ENCODE results near the gene LRTM1. TPM values are rescaled to one million over a fixed set of nuclear protein-coding genes. Genes with fewer than 3 reads are reported as not detected.

The LRTM1 gene
- polyA plus RNA-seq, 1 experiment: not detected

- POLR2A ChIA-PET: no interaction called here
- no peak for DNase-seq (ENCODE audit: low read depth)
- TF ChIP-seq, protein P1, sequence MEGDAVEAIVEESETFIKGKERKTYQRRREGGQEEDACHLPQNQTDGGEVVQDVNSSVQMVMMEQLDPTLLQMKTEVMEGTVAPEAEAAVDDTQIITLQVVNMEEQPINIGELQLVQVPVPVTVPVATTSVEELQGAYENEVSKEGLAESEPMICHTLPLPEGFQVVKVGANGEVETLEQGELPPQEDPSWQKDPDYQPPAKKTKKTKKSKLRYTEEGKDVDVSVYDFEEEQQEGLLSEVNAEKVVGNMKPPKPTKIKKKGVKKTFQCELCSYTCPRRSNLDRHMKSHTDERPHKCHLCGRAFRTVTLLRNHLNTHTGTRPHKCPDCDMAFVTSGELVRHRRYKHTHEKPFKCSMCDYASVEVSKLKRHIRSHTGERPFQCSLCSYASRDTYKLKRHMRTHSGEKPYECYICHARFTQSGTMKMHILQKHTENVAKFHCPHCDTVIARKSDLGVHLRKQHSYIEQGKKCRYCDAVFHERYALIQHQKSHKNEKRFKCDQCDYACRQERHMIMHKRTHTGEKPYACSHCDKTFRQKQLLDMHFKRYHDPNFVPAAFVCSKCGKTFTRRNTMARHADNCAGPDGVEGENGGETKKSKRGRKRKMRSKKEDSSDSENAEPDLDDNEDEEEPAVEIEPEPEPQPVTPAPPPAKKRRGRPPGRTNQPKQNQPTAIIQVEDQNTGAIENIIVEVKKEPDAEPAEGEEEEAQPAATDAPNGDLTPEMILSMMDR (IDR thresholded peaks at IDR 0.05; ENCODE audit: insufficient read depth, low read depth, low read length): no peak
- Histone ChIP-seq H3K27me3 (ENCODE audit: control insufficient read depth, insufficient read depth, low read length) (no peaks in the 10 kb centered on the region), H3K4me3 (ENCODE audit: low read depth, low read length) (no peak overlapping the region), H3K36me3 (ENCODE audit: control insufficient read depth, insufficient read depth, low read length) (no peaks in the 10 kb centered on the region)
- CTCF ChIA-PET: interaction anchor here (0.6 to 1.2 kb wide), 2 partner anchors 9 to 1266 kb away, joined by 3 to 4 read pairs; no protein-coding TSS in a partner anchor
Measured at GRCh38 chr3:54935869-54936268, 8.0 kb upstream of the LRTM1 start.

- TF ChIP-seq, protein P1 (IDR thresholded peaks at IDR 0.05; ENCODE audit: insufficient read depth, low read depth, low read length): no peak
- no peak for DNase-seq (ENCODE audit: low read depth)
- Histone ChIP-seq H3K36me3 (ENCODE audit: control insufficient read depth, insufficient read depth, low read length) (no peaks in the 10 kb centered on the region), H3K27me3 (ENCODE audit: control insufficient read depth, insufficient read depth, low read length) (no peaks in the 10 kb centered on the region), H3K4me3 (ENCODE audit: low read depth, low read length) (no peak overlapping the region)
- ChIA-PET CTCF (no interaction called here), POLR2A (no interaction called here)
Measured at GRCh38 chr3:54932606-54933005, 4.7 kb upstream of the LRTM1 start.

DNA sequence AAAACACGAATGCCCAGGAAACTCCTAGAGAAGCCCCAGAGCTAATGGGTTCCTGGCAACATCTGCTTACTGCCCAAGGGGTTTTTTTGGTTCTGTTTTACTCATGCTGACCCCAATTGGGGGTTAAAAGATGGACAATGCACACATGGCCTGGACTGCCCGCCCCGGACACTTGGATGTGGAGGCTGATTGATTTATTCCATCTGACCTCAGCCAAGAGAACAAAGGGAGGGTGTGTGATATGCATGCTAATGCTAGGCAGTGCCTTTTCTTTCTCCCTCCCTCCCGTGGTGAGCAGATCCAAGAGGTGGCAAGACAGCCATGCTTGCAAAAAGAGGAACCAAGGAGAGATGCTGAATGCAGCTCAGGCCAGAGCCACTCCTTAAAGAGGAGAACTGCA is 3.3 kb upstream of the LRTM1 start:
- Histone ChIP-seq H3K4me3 (ENCODE audit: low read depth, low read length) (no peak overlapping the region), H3K36me3 (ENCODE audit: control insufficient read depth, insufficient read depth, low read length) (no peaks in the 10 kb centered on the region), H3K27me3 (ENCODE audit: control insufficient read depth, insufficient read depth, low read length) (no peaks in the 10 kb centered on the region)
- no peak for DNase-seq (ENCODE audit: low read depth)
- CTCF ChIA-PET: interaction anchor here (1.1 kb wide), 1 partner anchor 40 kb away, joined by 3 read pairs; no protein-coding TSS in a partner anchor
- POLR2A ChIA-PET: no interaction called here
- TF ChIP-seq, protein P1 (IDR thresholded peaks at IDR 0.05; ENCODE audit: insufficient read depth, low read depth, low read length): no peak

- CTCF ChIA-PET: interaction anchor here (1.0 to 1.4 kb wide), 2 partner anchors 19 to 250 kb away, joined by 3 read pairs; no protein-coding TSS in a partner anchor
- no peak for DNase-seq (ENCODE audit: low read depth)
- H3K4me3 ChIP-seq (ENCODE audit: low read depth, low read length): no peak overlapping the region
- TF ChIP-seq, protein P1 (IDR thresholded peaks at IDR 0.05; ENCODE audit: insufficient read depth, low read depth, low read length): no peak
- POLR2A ChIA-PET: no interaction called here
- H3K27me3 ChIP-seq (ENCODE audit: control insufficient read depth, insufficient read depth, low read length): no peaks in the 10 kb centered on the region
- no peaks in the 10 kb centered on the region for H3K36me3 ChIP-seq (ENCODE audit: control insufficient read depth, insufficient read depth, low read length)
Measured at GRCh38 chr3:54918516-54918915, 9.3 kb downstream of the LRTM1 start.

DNA sequence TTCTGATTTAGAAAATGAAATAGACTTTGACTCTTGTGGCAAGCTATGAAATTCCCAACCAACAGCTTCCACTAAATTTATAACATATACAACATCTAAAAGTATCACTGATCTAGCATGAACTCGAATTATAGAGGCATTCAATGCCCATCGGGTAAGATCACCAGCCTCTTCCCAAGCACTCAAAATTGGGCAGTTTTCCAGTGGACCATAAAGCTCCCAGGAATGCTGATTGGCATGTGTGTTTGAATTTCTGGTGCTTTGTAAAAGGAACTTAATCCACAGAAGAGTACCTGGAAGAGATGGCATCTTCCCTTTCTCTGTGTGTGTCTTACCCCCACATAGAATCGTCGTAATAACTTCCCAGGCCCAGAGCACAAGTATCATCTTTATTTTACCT is 10.0 kb downstream of the LRTM1 start:
- Histone ChIP-seq H3K27me3 (ENCODE audit: control insufficient read depth, insufficient read depth, low read length) (no peaks in the 10 kb centered on the region), H3K4me3 (ENCODE audit: low read depth, low read length) (no peak overlapping the region), H3K36me3 (ENCODE audit: control insufficient read depth, insufficient read depth, low read length) (no peaks in the 10 kb centered on the region)
- ChIA-PET POLR2A (interaction anchor here (0.7 kb wide), 1 partner anchor 14 kb away, joined by 4 read pairs; no protein-coding TSS in a partner anchor), CTCF (interaction anchor here (1.4 to 2.3 kb wide), 5 partner anchors 10 to 251 kb away, joined by 3 to 9 read pairs (median 4); no protein-coding TSS in a partner anchor)
- TF ChIP-seq, protein P1 (IDR thresholded peaks at IDR 0.05; ENCODE audit: insufficient read depth, low read depth, low read length): no peak
- DNase-seq (ENCODE audit: low read depth): no peak
